Activated naive CD8-positive, alpha-beta T cell treated with anti-CD3 and anti-CD28 coated beads for 36 hours (primary cell): Measurements from ENCODE around the gene PLCG2. TPM values are rescaled to one million over a fixed set of nuclear protein-coding genes. Genes with fewer than 3 reads are reported as not detected.
A peak's percentile ranks its signal among the peaks of the same experiment; 100 is the strongest.
"Not testable (repeated sequence)": the region's sequence is repeated elsewhere in the genome, so short reads cannot be mapped to it uniquely, and the experiment has no call there.

Source experiments
- DNase-seq: peaks from one replicate; pipeline ENCODE4 v3.0.0; 2021
- H3K27ac Mint-ChIP-seq: one replicate; pipeline ENCODE4 v1.8.0; 2022; ENCODE audit warnings: mild to moderate bottlenecking, moderate library complexity, mixed read lengths
- H3K27me3 Mint-ChIP-seq: one replicate; pipeline ENCODE4 v1.8.0; 2022; ENCODE audit warnings: mild to moderate bottlenecking, mixed read lengths
- H3K36me3 Mint-ChIP-seq: one replicate; pipeline ENCODE4 v1.8.0; 2021; ENCODE audit warnings: mild to moderate bottlenecking, mixed read lengths
- H3K4me1 Mint-ChIP-seq: one replicate; pipeline ENCODE4 v1.8.0; 2021; ENCODE audit warnings: mixed read lengths
- H3K4me3 Mint-ChIP-seq: one replicate; pipeline ENCODE4 v1.8.0; 2022; ENCODE audit warnings: mild to moderate bottlenecking, moderate library complexity, mixed read lengths
- H3K9me3 Mint-ChIP-seq: one replicate; pipeline ENCODE4 v1.8.0; 2022; ENCODE audit warnings: mixed read lengths
- total RNA-seq, 2 experiments: library from RNA; stranded (reverse); gene quantifications; one replicate each; pipeline ENCODE4 v1.2.3, GENCODE V29; 2021

The PLCG2 gene
- total RNA-seq = 1 to 10 TPM; 7.7 to 8.1 TPM

- no peak within 1 kb of the TSS for H3K27ac Mint-ChIP-seq
- peaks cover 7% of the 10 kb centered on the region for H3K4me1 Mint-ChIP-seq
- peak; percentile 84 for DNase-seq
- H3K9me3 Mint-ChIP-seq = no peaks in the 10 kb centered on the region
- peaks cover 61% of the 10 kb centered on the region for H3K27me3 Mint-ChIP-seq
- peak within 1 kb of the TSS; percentile 80 for H3K4me3 Mint-ChIP-seq
- H3K36me3 Mint-ChIP-seq = no peaks in the 10 kb centered on the region
Observed at GRCh38 chr16:81778861-81779535, at the start of gene PLCG2. TSS of gene PLCG2 (plus strand) at chr16:81779291. CDS start at chr16:81785990, 6,699 bp downstream.

DNA sequence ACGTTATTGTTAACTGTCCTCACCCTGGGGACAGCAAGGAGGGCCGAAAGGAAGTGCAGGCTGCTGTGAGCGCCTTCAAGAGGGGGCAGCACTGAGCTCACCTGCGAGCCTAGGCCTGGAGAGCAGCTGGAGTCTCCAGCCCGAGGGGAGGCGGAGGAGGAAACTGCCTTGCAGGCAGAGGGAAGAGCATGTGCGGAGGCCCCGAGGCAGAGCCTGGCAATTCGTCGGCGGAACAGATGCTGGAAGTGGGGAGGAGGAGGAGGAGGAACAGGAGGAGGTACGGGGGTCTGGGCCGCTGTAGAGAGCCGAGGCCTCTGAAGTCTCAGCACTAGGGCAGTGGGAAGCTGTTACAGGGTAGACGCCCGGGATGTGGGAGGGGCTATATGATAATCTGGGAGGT is 49.6 kb upstream of the PLCG2 start:
- peak overlapping the region; percentile 28 for H3K27ac Mint-ChIP-seq
- H3K4me1 Mint-ChIP-seq = peaks cover 8% of the 10 kb centered on the region

GRCh38 chr16:81730090-81731051 is 48.7 kb upstream of the PLCG2 start:
- no peaks in the 10 kb centered on the region for H3K27me3 Mint-ChIP-seq
- H3K4me1 Mint-ChIP-seq = peaks cover 8% of the 10 kb centered on the region
- H3K27ac Mint-ChIP-seq = peak overlapping the region; percentile 85
- no peaks in the 10 kb centered on the region for H3K9me3 Mint-ChIP-seq
- DNase-seq = peak; percentile 73
- peak overlapping the region; percentile 79 for H3K4me3 Mint-ChIP-seq
- no peaks in the 10 kb centered on the region for H3K36me3 Mint-ChIP-seq

More for the DNA sequence above, 49.6 kb upstream of the PLCG2 start:
- H3K4me3 Mint-ChIP-seq = peak overlapping the region; percentile 60
- no peaks in the 10 kb centered on the region for H3K9me3 Mint-ChIP-seq
- DNase-seq = no peak
- H3K36me3 Mint-ChIP-seq = no peaks in the 10 kb centered on the region
- no peaks in the 10 kb centered on the region for H3K27me3 Mint-ChIP-seq

- Mint-ChIP-seq H3K4me1 (peaks cover 8% of the 10 kb centered on the region), H3K36me3 (no peaks in the 10 kb centered on the region), H3K9me3 (no peaks in the 10 kb centered on the region), H3K4me3 (no peak overlapping the region), H3K27ac (no peak overlapping the region), H3K27me3 (no peaks in the 10 kb centered on the region)
- no peak for DNase-seq
Observed at GRCh38 chr16:81731649-81732048, 47.4 kb upstream of the PLCG2 start.

GRCh38 chr16:81732699-81733098 is 46.4 kb upstream of the PLCG2 start:
- no peak overlapping the region for H3K27ac Mint-ChIP-seq
- no peak overlapping the region for H3K4me3 Mint-ChIP-seq
- no peaks in the 10 kb centered on the region for H3K36me3 Mint-ChIP-seq
- no peaks in the 10 kb centered on the region for H3K27me3 Mint-ChIP-seq
- no peak for DNase-seq
- H3K4me1 Mint-ChIP-seq = peaks cover 8% of the 10 kb centered on the region
- no peaks in the 10 kb centered on the region for H3K9me3 Mint-ChIP-seq

DNA sequence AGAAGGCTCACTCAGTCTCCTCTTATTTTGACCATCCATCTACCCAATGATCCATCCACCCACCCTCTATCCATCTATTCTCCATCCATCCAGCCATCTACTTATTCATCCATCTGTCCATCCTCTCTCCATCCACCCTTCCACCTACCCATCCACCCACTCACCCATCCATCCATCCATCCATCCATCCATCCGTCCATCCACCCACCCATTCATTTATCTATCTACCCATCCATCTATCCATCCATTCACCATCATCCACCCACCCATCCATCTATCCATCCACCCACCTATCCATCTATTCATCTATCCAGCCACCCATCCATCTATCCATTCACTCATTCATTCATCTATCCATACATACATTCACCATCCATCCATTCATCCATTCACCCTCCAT is 45.8 kb upstream of the PLCG2 start:
- Mint-ChIP-seq H3K27ac (no peak overlapping the region), H3K4me1 (peaks cover 11% of the 10 kb centered on the region), H3K36me3 (no peaks in the 10 kb centered on the region), H3K4me3 (no peak overlapping the region), H3K27me3 (peaks cover 3% of the 10 kb centered on the region), H3K9me3 (no peaks in the 10 kb centered on the region)
- no peak for DNase-seq

DNA sequence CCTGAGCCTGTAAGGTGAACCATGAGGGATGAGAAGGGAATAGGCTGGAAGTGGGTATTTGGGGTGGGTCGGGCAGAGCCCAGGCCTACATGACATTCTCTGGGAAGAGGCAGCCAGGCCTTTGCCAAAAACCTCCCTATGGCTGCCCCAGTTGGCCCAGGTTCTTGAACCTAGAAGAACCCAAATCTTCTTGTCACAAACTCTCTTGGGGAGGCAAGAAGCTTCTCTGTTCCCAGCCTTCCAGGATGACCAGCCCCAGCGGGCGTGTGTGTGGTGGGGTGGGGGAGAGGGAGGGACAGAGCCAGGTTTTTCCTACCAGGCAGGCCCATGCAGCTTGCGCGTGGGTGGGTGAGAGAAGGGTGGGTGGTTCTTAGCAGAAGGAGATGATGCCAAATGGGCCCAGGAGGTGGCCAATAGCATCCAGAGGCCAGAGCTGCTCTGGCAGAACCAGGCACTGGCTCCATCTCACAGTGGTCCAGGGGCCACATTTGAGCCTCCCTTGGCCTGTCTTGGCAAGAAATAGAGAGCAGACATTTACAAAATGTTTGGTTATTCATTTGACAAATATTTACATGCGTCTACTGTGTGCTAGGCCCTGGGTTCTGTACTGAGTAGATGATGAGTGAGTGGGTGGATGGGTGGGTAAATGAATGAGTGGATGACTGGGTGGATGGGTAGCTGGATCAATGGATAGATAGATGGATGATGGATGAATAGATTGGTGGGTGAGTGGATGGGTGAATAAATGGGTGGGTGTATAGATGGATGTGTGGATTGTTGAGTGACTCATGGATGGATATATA is 44.3 kb upstream of the PLCG2 start:
- H3K9me3 Mint-ChIP-seq = no peaks in the 10 kb centered on the region
- no peaks in the 10 kb centered on the region for H3K36me3 Mint-ChIP-seq
- H3K4me1 Mint-ChIP-seq = peaks cover 12% of the 10 kb centered on the region
- H3K4me3 Mint-ChIP-seq = no peak overlapping the region
- H3K27ac Mint-ChIP-seq = no peak overlapping the region
- DNase-seq = no peak
- H3K27me3 Mint-ChIP-seq = peaks cover 4% of the 10 kb centered on the region

DNA sequence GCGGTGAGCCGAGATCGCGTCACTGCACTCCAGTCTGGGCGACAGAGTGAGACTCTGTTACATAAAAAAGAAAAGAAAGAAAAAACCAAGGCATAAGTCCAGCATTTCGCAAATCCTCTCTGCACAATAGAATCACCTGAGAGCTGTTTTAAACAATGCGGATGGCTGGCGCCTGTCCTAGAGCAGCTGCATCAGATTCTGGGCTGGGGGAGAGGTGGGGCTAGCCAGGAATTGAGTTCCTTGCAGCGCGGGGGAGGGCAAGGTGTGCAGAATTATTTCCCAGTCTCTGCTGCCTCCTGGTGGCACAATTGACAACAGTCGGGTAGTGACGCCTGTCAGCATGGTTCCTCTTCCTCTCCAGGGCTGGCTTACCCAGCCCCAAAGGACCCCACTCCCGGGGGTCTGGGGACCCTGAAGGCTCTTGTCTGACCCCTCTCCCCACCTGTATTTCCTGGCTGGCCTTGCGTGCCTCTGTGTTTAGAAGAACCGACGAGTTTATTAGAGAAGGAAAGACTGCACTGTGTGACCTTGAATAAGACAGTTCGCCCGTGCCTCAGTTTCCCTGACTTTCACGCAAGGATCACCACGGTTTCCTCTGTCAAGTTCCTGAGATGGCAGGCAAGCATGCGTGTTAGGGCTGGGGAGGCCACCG is 41.1 kb upstream of the PLCG2 start:
- Mint-ChIP-seq H3K27me3 (peaks cover 4% of the 10 kb centered on the region), H3K4me1 (peaks cover 4% of the 10 kb centered on the region), H3K9me3 (no peaks in the 10 kb centered on the region), H3K36me3 (no peaks in the 10 kb centered on the region), H3K27ac (peak overlapping the region; percentile 8), H3K4me3 (peak overlapping the region; percentile 42)
- peak; percentile 74 for DNase-seq

DNA sequence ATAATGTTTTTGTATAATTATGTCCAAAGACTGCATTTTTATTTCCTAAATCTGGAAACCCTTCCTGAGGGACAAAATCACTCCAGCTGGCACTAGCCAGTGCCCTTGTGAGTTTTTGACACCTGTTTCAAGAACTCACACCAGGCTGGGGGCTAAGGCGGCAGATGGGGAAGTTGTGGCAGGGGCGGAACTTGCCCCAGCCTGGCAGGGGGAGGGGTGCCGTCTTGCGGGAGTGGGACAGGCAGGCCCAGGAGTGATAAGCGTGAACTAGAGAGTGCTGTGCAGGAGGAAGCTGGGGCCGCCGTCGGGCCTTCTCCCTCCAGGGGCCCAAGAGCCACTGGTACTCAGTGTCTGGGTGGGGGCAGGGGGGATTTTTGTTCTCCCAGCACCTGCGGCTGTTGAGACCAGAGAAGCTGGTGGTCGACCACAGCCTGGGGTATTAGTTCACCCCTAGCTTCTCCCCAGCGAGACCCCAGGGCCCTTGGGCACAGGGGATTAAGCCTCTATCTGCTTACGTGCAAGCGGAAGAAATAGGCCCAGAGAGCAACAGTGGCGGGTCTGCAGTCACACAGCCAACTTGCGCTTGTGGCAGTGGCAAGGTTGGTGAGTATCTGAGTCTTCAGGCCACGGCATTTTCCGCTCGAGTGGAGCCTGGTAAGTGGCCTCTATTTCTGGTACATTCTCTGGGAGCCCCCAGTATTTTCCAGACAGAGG is 40.2 kb upstream of the PLCG2 start:
- no peak overlapping the region for H3K27ac Mint-ChIP-seq
- H3K27me3 Mint-ChIP-seq = peaks cover 4% of the 10 kb centered on the region
- no peaks in the 10 kb centered on the region for H3K36me3 Mint-ChIP-seq
- no peak overlapping the region for H3K4me3 Mint-ChIP-seq
- no peaks in the 10 kb centered on the region for H3K9me3 Mint-ChIP-seq
- DNase-seq = no peak
- H3K4me1 Mint-ChIP-seq = peaks cover 4% of the 10 kb centered on the region

DNA sequence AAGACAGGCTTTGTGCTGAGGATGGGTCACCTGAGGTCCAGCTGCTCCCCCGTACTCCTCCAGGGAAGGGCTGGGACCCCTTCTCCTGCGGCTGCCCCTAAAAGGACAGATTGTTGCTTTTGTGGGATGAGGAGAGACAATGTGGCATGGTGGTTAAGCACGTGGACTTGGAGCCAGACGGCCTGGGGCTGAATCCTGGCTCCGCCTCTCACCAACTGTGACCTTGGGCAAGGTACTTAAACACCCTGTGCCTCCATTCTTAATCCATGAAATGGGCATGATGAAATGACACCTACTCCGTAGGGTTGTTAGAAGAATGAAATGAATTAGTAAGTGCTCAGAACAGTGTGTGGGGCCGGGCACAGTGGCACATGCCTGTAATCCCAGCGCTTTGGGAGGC is 39.6 kb upstream of the PLCG2 start:
- H3K4me3 Mint-ChIP-seq = no peak overlapping the region
- H3K27ac Mint-ChIP-seq = no peak overlapping the region
- DNase-seq = no peak
- H3K4me1 Mint-ChIP-seq = peaks cover 4% of the 10 kb centered on the region
- H3K27me3 Mint-ChIP-seq = peaks cover 4% of the 10 kb centered on the region
- no peaks in the 10 kb centered on the region for H3K9me3 Mint-ChIP-seq
- H3K36me3 Mint-ChIP-seq = no peaks in the 10 kb centered on the region

DNA sequence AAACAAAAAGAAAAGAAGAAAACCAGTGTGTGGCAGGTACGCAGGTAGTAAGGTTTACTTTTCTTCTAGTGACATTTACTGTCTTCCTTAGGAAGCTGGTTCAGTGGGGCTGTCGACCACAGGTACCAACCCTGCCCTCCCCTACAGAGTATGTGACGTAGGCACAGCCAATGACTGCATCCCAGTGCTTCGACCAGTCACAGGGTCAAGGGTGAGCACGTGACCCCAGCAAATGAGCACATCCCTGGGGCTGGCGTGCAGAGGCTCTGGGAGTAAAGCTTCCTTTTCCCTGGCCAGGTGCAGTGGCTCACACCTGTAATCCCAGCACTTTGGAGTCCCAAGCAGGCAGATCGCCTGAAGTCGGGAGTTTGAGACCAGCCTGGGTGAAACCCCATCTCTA is 38.9 kb upstream of the PLCG2 start:
- Mint-ChIP-seq H3K4me1 (peaks cover 4% of the 10 kb centered on the region), H3K27me3 (peaks cover 4% of the 10 kb centered on the region), H3K4me3 (no peak overlapping the region), H3K27ac (no peak overlapping the region), H3K36me3 (no peaks in the 10 kb centered on the region), H3K9me3 (no peaks in the 10 kb centered on the region)
- DNase-seq = no peak

DNA sequence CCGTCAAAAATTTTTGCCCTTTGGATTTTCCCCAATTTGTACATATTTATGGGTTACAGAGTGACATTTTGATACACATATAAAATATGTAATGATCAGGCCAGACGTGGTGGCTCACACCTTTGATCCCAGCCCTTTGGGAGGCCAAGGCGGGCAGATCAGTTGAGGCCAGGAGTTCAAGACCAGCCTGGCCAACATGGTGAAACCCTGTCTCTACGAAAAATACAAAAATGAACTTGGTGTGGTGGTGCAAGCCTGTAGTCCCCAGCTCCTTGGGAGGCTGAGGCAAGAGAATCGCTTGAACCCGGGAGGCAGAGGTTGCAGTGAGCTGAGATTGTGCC is 37.7 kb upstream of the PLCG2 start:
- not testable (repeated sequence) for DNase-seq, H3K27ac Mint-ChIP-seq, H3K36me3 Mint-ChIP-seq, H3K4me3 Mint-ChIP-seq, H3K27me3 Mint-ChIP-seq, H3K9me3 Mint-ChIP-seq
- H3K4me1 Mint-ChIP-seq = peaks cover 12% of the 10 kb centered on the region

DNA sequence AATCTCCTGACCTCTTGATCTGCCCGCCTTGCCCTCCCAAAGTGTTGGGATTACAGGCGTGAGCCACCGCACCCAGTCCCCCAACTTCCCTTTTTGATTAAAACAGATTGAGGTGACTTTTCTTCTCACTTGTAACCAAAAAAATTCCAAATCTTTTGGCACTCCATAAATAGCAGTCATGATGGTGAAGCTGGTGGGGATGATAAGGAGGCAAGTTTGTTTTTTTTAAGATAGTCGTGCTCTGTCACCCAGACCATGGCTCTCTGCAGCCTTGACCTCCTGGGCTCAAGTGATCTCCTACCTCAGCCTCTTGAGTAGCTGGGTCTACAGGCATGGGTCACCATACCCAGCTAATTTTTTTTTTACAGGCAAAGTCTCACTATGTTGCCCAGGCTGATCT is 34.7 kb upstream of the PLCG2 start:
- peaks cover 4% of the 10 kb centered on the region for H3K9me3 Mint-ChIP-seq
- no peak overlapping the region for H3K27ac Mint-ChIP-seq
- H3K4me3 Mint-ChIP-seq = no peak overlapping the region
- no peaks in the 10 kb centered on the region for H3K27me3 Mint-ChIP-seq
- DNase-seq = no peak
- H3K36me3 Mint-ChIP-seq = peaks cover 1% of the 10 kb centered on the region
- peaks cover 19% of the 10 kb centered on the region for H3K4me1 Mint-ChIP-seq

GRCh38 chr16:81744911-81745310 is 34.2 kb upstream of the PLCG2 start:
- no peak for DNase-seq
- no peak overlapping the region for H3K27ac Mint-ChIP-seq
- no peak overlapping the region for H3K4me3 Mint-ChIP-seq
- peaks cover 4% of the 10 kb centered on the region for H3K9me3 Mint-ChIP-seq
- no peaks in the 10 kb centered on the region for H3K27me3 Mint-ChIP-seq
- peaks cover 1% of the 10 kb centered on the region for H3K36me3 Mint-ChIP-seq
- H3K4me1 Mint-ChIP-seq = peaks cover 21% of the 10 kb centered on the region
